ENCODE results near the gene GPR84.
"Not testable (repeated sequence)": the region's sequence is repeated elsewhere in the genome, so short reads cannot be mapped to it uniquely, and the experiment has no call there.

GPR84 gene

GRCh38 chr12:54359762-54360351, 4.4 kb downstream of the GPR84 start:
- DNase-seq = no peak
- intact Hi-C loops (cut with DNase I) = loop anchor here (1.0 to 2.0 kb wide), 2 partner anchors 35 to 80 kb away; partner anchors contain the start of genes CBX5, COPZ1 and HNRNPA1

DNA sequence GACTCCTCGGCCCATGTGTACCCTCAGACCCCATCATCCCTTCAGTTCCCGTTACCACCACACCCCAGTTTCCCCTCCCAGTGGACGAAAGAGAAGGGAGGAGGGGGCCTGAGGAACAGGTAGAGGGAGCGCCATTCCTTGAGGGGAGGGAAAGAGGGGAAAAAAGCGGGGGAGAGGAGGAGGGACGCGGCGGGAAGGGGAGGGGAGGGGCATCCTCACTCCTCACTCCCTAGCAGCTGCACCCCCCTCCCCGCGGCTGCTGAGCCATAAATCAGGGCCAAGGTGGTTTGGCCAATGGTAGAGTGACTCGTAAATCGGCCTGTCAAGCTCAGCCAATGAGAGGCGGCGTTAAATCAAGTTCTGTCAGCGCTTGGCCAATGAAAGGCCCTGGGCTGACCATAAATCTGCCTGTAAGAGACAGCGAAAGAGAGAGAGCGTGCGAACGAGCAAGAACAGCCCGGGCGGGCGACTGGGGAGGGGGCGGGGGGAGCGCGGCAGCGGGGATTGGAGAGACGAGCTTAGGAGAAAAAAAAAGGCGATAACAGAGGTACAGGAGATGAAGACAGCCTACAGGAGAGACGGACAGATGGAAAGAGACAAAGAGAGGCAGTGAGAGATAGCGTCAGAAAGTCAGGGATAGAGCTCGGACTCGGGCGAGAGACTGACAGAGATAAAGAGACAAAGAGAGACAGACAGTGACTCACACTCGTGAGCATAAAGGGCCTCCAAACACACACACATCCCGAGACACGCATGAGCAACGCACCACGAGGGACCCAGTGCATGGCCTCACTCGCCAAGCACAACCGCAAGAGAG, 5.1 kb downstream of the GPR84 start:
- peak; percentile 93 to 99 (median 98) for DNase-seq
- intact Hi-C loops (cut with DNase I) = loop anchor here (1.0 to 2.0 kb wide), 2 partner anchors 34 to 79 kb away; partner anchors contain the start of genes CBX5, COPZ1 and HNRNPA1

DNA sequence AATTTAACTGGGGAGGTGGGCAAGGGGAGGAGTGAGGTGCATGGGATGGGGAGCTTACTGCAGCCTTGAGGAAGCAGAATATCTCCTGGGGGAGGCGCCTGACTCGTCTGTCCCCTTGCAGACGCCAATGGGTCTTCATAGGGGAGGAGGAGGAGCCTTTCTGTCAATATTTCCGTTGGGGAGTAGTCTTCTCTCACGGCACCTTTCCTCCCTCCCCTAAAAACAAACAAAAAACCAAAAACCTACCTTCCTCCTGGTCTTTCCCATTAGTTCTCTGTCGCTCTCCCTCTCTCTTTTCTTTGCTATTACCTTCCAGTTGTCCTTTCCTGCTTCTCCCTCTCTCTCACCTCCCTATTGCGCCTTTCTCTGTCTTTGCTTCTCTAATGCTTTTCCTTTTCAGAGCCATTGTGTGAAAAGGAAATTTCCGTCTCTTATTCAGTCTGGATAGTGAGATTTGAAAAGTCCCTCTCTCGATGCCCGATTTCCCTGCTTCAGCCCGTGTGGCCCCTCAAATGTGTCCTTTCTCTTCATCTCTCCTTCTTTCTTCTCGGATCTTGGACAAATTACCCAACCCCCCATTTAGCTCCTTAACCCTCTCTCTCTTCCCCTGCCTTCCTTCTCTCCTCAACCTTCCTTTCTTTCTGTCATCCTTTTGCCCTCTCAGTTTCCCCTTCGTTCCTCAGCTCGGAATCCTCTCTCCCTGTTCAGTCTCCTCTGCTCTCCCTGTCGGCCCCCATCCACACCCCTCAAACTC, 5.9 kb downstream of the GPR84 start:
- DNase-seq = peak in 18 of 42 donors; percentile 27 to 77 (median 48)
- intact Hi-C loops (cut with DNase I) = loop anchor here (2.0 kb wide), 1 partner anchor 34 kb away; the partner anchor contains the start of gene COPZ1

DNA sequence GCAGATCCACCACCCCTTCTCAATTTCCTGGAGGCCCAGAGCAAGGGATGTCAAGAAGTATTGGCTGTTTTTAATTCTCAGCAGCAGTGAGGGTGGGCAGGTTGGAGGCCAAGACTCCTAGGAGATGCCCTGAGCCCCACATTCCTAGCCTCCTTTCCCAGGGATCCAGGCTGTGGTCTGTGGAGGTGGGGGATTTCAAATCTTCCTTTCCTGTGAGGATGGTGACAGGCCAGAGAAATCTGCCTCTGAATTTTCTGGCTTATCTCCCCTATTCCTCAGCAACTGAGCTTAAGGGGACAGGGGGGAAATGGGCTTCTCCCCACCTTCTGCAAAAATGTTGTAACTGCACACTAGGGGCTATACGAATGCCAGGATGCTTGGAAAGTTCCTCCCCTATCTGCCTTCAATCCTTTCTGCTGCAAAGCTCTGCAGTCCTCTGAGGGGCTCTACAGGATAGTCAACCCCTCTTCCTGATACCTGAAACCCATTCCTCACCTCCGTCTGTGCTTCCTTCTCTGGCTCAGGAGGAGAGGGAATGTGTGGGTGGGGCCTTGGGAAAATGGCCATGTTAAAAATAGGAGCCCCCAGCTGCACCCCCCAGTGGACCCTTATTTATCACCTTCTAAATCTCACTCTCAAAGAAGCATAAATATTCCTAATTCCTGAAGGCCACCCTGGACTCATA, 6.6 kb downstream of the GPR84 start:
- intact Hi-C loops (cut with DNase I) = loop anchor here (2.0 kb wide), 1 partner anchor 33 kb away; the partner anchor contains the start of gene COPZ1
- no peak for DNase-seq

- no peak for DNase-seq
- intact Hi-C loops (cut with DNase I) = no loop called here
Observed at GRCh38 chr12:54356951-54357356, 7.3 kb downstream of the GPR84 start.

- intact Hi-C loops (cut with DNase I) = no loop called here
- DNase-seq = no peak
Observed at GRCh38 chr12:54356228-54356627, 8.1 kb downstream of the GPR84 start.

GRCh38 chr12:54355104-54355815, 9.0 kb downstream of the GPR84 start:
- intact Hi-C loops (cut with DNase I) = no loop called here
- DNase-seq = no peak

GRCh38 chr12:54354271-54354670, 10.0 kb downstream of the GPR84 start:
- DNase-seq; intact Hi-C loops (cut with DNase I): not testable (repeated sequence)

DNA sequence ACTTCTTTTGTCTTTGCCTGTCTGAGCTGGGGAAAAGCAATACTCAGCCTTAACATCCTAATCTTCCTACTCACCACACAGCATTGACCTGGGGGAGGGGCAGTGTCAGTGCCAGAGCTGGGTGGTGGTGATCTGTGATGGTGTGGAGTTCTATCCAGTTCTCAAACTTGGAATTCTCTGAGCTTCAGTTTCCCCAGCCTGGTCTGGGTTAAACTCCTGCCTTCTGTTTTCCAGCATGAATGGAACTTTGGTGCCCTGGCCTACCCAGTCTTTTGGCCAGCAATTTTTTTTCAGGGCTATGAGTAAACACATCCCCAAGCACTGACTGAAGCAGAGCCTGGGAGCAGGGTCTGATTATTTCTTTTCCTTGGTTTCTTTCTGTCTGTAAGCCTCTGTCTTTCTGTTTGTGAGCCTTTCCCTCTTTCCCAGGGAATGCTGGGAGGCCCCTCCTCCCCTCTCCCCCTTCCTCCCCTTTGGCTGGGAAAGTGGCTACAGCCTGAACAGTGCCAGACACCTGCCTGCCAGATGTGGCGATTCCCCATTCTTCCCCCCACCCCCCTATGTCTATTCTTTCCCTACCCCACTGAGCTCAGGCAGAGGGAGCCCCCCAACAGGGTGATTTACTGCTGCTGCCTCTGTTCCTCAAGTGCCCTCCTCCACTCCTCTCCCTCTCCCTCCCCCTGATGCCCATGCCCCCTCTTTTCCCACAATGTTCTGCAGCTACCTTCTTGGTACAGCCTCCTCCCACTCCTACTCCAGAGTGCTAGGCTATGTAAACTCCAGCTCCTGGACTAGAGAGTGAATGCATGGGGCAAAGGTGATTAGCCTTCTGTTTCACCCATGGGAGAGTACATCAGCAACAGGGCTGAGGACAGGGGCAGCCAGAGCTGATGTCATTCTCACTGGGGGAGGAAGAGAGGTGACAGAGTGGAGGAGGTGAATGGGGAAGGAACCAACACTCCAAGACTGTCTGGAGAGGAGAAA, 11.1 kb downstream of the GPR84 start:
- intact Hi-C loops (cut with DNase I) = no loop called here

GRCh38 chr12:54352022-54352531, 12.2 kb downstream of the GPR84 start:
- intact Hi-C loops (cut with DNase I) = no loop called here
- peak; percentile 52 to 85 (median 70) for DNase-seq

More for the DNA sequence above, 11.1 kb downstream of the GPR84 start:
- DNase-seq = peak in 35 of 42 donors; percentile 38 to 85 (median 63)

DNA sequence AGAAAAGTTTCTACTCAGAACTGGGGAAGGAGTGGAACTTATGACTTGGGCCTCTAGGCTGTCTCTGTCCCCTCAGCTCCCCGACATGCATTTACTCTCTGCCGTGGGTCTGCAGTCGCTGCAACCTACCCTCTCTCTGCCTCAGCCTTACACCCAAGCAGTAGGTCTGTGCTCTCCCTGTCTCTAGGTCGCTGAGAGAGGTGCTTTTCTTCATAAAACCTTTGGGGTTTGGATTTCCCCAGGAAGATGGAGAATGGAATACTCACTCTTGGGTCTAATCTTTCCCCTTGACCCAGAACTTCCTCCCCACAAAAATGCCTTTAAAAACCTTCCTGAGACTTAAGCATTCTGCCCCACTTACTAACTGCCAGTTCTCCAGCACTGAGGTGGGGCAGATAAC, 12.9 kb downstream of the GPR84 start:
- intact Hi-C loops (cut with DNase I) = no loop called here
- DNase-seq = no peak

DNA sequence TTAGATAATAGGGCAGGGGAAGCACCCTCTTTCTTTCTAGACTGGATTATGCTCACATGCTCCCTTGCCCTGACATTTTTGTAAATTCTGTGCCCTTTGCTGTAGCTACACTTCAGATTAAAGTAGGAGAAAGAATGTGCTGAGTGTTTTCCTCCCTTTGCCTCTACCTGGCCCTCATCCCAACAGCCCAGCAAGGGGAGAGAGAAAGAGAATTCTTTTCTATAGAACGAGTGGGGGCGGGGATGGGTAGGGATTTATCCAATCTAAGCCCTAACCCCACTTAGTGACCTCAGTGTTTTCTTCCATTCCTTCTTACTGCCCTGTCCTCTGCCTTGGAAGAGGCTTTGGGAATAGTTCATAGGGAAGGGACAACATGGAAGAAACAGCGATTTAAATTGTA, 13.5 kb downstream of the GPR84 start:
- intact Hi-C loops (cut with DNase I) = no loop called here
- DNase-seq = no peak

DNA sequence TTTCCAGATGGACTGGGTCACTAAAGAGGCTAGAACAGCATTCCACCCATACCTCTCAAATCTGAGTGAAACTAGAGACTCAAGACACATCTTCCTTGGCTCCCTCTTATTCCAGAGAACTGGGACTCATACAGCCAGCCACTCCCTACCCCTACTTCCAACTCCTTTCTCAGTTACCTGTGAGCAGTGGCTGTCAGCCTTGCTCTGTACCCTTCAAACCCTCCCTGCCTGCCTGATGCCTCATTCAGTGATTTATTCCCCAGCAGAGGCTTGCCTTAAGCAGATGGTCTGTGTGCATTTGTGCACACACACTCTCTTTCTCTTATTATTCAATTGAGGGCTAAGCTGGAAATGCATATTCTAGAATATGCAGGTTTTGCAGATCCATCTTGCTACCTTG, 14.6 kb downstream of the GPR84 start:
- DNase-seq = peak in 8 of 42 donors; percentile 30 to 63 (median 48)
- intact Hi-C loops (cut with DNase I) = no loop called here

GRCh38 chr12:54349036-54349435, 15.2 kb downstream of the GPR84 start:
- peak in 8 of 42 donors; percentile 31 to 76 (median 58) for DNase-seq

GRCh38 chr12:54341378-54342300, 22.6 kb downstream of the GPR84 start:
- intact Hi-C loops (cut with DNase I) = no loop called here
- DNase-seq = no peak

More at GRCh38 chr12:54349036-54349435, 15.2 kb downstream of the GPR84 start:
- intact Hi-C loops (cut with DNase I) = no loop called here

- intact Hi-C loops (cut with DNase I) = no loop called here
Observed at GRCh38 chr12:54340846-54341245, 23.4 kb downstream of the GPR84 start.

More at GRCh38 chr12:54340846-54341245, 23.4 kb downstream of the GPR84 start:
- no peak for DNase-seq
